Cerebellar nuclear complex (tissue), 1 donor: ENCODE data around the gene BPIFB6.

Experiments used
- DNase-seq, 2 experiments: peaks; one replicate each; lab custom pipeline; 2025; lab: John Stamatoyannopoulos, UW

BPIFB6 gene, protein sequence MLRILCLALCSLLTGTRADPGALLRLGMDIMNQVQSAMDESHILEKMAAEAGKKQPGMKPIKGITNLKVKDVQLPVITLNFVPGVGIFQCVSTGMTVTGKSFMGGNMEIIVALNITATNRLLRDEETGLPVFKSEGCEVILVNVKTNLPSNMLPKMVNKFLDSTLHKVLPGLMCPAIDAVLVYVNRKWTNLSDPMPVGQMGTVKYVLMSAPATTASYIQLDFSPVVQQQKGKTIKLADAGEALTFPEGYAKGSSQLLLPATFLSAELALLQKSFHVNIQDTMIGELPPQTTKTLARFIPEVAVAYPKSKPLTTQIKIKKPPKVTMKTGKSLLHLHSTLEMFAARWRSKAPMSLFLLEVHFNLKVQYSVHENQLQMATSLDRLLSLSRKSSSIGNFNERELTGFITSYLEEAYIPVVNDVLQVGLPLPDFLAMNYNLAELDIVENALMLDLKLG

GRCh38 chr20:33031531-33031930, at the start of gene BPIFB6:
BPIFB6 (plus strand) TSS chr20:33031648; CDS start chr20:33031648, 0 bp downstream.
- no peak for DNase-seq

- DNase-seq = no peak
Measured at GRCh38 chr20:32982617-32983458, 48.6 kb upstream of the BPIFB6 start.

DNA sequence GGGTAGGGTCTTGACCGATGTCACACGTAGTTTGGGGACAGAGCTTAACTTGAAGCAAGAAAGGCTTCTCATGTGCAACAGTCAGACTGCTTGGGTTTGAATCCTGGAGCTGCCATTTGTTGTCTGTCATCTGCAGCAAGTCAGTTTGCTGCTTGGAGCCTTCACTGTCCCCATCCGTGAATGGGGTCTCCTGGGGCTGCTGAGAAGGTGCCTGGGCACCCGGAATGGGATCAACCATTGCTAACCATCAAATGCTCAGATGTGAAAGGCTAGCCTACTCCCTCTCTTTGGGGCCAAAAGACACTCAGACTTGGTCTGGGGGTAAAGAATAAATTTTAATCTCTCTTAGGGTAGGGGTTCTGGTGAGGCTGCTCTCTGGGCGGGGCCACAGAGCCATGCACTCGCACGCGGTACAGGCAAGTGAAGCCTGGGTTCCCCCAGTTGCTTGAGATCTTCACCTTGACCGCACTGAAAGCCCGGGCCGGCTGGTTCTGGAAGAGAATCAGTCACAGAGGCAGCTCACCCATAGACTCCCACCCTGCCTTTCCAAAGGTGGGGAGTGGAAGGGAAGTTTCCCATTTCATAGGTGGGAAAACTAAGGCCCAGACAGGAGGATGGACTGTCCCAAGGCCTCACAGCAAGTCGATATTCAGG, 47.9 kb upstream of the BPIFB6 start:
- DNase-seq = no peak

DNA sequence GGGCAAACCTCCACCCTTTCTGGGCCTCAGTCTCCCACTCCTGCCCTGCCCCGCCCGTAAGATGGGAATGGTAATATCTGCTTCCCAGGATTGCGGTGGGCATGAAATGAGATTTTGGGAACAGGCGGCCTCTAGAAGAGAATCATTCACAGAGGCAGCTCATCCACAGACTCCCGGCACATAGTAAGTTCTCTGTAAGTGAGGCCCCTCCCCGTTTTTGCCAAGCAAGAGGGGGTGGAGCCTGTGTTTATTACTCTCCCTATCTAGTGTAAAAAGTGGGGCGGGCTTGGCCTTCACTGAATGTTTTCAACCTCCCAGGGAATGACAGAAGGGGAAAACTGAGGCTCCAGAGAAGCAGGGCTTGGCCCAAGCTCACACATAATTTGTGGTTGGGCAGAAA, 47.3 kb upstream of the BPIFB6 start:
- no peak for DNase-seq

GRCh38 chr20:32984631-32985354, 46.7 kb upstream of the BPIFB6 start:
- DNase-seq = no peak

GRCh38 chr20:32985596-32985995, 45.9 kb upstream of the BPIFB6 start:
- DNase-seq = no peak

DNA sequence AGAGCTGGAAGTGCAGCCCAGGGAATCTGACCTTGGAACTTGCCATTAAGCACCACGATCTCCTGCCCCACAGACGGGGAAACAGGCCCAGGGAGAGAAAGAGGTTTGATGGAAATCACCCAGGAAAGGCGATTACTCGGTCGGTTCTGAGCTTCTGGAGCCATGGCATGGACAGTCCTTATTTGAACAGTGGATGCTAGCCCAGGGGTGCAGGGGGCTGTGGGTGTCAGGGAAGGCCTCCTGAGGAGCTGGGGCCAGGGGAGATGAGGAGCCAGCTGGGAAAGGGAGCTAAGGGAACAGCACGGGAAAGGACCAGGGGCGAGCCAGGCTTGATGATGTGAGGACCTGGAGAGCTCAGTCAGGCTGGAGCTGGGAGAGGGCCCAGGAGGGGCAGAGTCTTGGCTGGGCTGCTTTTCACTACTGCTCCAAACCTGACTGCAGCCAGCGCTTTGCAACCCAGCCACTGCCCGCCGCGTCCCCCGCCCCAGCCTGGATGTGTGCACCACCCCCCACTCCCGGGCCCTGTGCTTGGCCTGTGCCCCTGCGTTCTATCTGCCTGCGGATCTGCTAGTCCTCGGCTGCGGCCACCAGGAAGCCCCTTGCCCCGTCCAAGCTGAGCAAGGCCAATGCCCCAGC, 45.0 kb upstream of the BPIFB6 start:
- DNase-seq = no peak

DNA sequence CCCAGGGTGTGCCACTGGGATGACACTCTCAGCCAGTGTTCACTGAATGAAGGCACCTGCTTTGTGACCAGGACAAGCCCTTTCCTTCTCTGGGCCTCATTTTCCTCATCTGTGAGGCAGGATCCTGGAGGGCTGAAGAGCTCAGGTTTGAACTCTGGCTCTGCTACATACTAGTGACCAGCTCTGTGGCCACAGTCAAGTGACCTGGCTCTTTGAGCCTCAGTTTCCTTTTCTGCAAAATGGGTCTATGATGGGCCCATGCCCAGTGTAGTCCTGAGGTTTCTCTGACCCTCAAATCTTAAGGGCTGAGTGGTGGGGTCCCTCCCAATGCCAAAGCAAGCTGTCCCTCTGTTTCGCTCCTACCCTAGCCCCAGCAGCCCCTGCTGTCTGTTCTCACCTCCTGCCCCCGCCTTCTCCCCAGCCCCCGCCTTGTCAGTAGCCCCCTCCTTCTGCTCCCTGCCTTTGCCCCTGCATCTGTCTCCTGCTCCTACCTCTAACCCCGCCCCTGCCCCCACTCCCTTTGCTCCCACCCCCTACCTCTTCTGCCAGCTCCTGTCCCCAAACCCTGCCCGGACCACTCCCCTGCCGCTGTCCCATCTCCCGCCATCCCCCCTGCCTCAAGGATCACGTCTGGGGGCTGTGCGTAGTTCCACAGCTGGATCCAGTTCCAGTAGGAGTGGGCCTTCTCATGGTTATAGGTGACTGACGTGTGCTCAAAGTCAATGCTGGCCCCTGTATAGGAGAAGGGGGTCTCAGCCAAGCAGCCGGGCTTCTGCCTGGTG, 44.2 kb upstream of the BPIFB6 start:
- DNase-seq = no peak

- no peak for DNase-seq
Measured at GRCh38 chr20:32988008-32988407, 43.4 kb upstream of the BPIFB6 start.

- DNase-seq = no peak
Measured at GRCh38 chr20:32989507-32990283, 41.8 kb upstream of the BPIFB6 start.

DNA sequence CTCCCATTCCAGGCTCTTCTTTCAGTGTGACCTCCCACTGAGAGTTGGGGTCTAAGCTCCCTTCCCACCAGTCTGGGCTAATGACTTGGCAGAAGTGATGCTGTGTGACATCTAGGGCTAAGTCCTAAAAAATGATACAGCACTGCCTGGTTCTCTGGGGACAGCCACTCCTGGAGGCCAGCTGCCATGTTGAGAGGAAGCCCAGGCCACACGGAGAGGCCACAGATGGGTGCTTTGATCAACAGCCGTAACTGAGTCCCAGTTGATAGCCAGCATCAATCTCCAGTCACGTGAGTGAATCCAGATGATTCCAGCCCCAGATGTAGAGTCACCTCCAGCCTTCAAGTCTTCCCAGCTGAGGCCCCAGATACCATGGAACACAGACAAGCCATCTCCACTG, 41.0 kb upstream of the BPIFB6 start:
- no peak for DNase-seq

GRCh38 chr20:32991383-32991782, 40.1 kb upstream of the BPIFB6 start:
- no peak for DNase-seq

GRCh38 chr20:32991792-32992641, 39.4 kb upstream of the BPIFB6 start:
- DNase-seq = no peak

- no peak for DNase-seq
Measured at GRCh38 chr20:32993496-32994050, 37.9 kb upstream of the BPIFB6 start.

DNA sequence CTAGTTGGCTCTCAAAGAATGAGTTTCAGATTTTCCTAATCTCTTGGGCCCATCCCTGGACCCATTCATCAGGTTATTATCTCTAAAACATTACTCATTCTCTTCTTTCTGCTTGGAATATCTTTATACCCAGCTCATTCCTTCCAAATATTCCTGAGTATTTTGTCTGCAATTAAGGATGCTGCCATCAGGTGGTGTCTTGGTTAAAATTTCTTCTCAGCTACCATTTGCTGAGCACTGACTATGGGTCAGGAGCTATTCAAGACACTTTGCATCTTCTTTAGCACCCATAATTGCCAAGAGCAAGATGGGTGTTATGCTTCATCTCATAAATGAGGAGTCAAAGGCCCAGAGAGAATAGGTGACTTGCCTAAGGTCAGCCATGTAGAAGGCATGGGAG, 35.6 kb upstream of the BPIFB6 start:
- no peak for DNase-seq

- DNase-seq = no peak
Measured at GRCh38 chr20:32997431-32997830, 34.0 kb upstream of the BPIFB6 start.

GRCh38 chr20:32999603-33000250, 31.7 kb upstream of the BPIFB6 start:
- no peak for DNase-seq
